Bronchial epithelial cell (primary cell): ENCODE results near the gene DNAJC8. TPM values are rescaled to one million over a fixed set of nuclear protein-coding genes. Genes with fewer than 3 reads are reported as not detected.

Experiments
- DNase-seq: peaks from one replicate; pipeline ENCODE4 v3.0.0-alpha.2; 2010; ENCODE audit warnings: low read depth
- FAIRE-seq: peaks from 2 replicates; lab custom pipeline; 2011; peaks lifted over from hg19 to GRCh38; lab: Jason Lieb, UNC
- H3K27me3 ChIP-seq: 2 replicates; pipeline ENCODE4 v1.5.1; 2011; ENCODE audit warnings: low read length; ENCODE audit not compliant: control insufficient read depth, insufficient read depth
- H3K36me3 ChIP-seq: 2 replicates; pipeline ENCODE4 v1.5.1; 2011; ENCODE audit warnings: low read length; ENCODE audit not compliant: control insufficient read depth, insufficient read depth
- H3K4me3 ChIP-seq: 2 replicates; pipeline ENCODE4 v1.5.1; 2011; ENCODE audit warnings: mild to moderate bottlenecking, low read depth, low read length, control low read depth
- CTCF ChIP-seq: IDR thresholded peaks from 2 replicates; pipeline ENCODE4 v1.5.1; 2011; ENCODE audit warnings: mild to moderate bottlenecking, moderate library complexity, low read length, control low read depth, inconsistent platforms; ENCODE audit not compliant: insufficient read depth, severe bottlenecking
- total RNA-seq: library from RNA; depleted of rRNA; stranded (reverse); fragments of >200 nt; gene quantifications from 2 replicates; pipeline ENCODE4 v1.2.1, GENCODE V29; 2014

DNAJC8 gene
- total RNA-seq, 1 donor from 2014 or later = 44.2 TPM

GRCh38 chr1:28176492-28177470 is 56.0 kb downstream of the DNAJC8 start, which contains the start of gene PTAFR:
Gene PTAFR, minus strand, starts transcription at chr1:28176690. Its CDS starts 25,669 bp downstream, at chr1:28151021.
- DNase-seq (no peak), FAIRE-seq (no peak)
- TF ChIP-seq CTCF = no peak
- Histone ChIP-seq H3K27me3 (no peaks in the 10 kb centered on the region), H3K4me3 (no peak within 1 kb of the TSS), H3K36me3 (no peaks in the 10 kb centered on the region)

- H3K36me3 ChIP-seq = no peaks in the 10 kb centered on the region
- DNase-seq (no peak), FAIRE-seq (no peak)
- H3K27me3 ChIP-seq = no peaks in the 10 kb centered on the region
- no peak overlapping the region for H3K4me3 ChIP-seq
- TF ChIP-seq CTCF = no peak
Measured at GRCh38 chr1:28175955-28176485, 56.8 kb downstream of the DNAJC8 start.

- H3K4me3 ChIP-seq = no peak overlapping the region
- no peaks in the 10 kb centered on the region for H3K36me3 ChIP-seq
- no peak for DNase-seq
- H3K27me3 ChIP-seq = no peaks in the 10 kb centered on the region
- peak; percentile 79 for FAIRE-seq
- TF ChIP-seq CTCF = no peak
Measured at GRCh38 chr1:28173980-28174297, 58.9 kb downstream of the DNAJC8 start.

- no peaks in the 10 kb centered on the region for H3K36me3 ChIP-seq
- no peak for TF ChIP-seq CTCF
- H3K27me3 ChIP-seq = no peaks in the 10 kb centered on the region
- DNase-seq (peak; percentile 25), FAIRE-seq (no peak)
- no peak overlapping the region for H3K4me3 ChIP-seq
Measured at GRCh38 chr1:28173151-28173979, 59.5 kb downstream of the DNAJC8 start.

GRCh38 chr1:28172713-28173150 is 60.1 kb downstream of the DNAJC8 start:
- FAIRE-seq (no peak), DNase-seq (no peak)
- no peaks in the 10 kb centered on the region for H3K27me3 ChIP-seq
- TF ChIP-seq CTCF = no peak
- H3K4me3 ChIP-seq = no peak overlapping the region
- H3K36me3 ChIP-seq = no peaks in the 10 kb centered on the region
